PC-9 (cell line): Measurements from ENCODE around the gene SKP1. TPM values are rescaled to one million over a fixed set of nuclear protein-coding genes. Genes with fewer than 3 reads are reported as not detected.

Experiments used
- BruUV-seq: library from RNA; stranded (reverse); fragments of 400-500 nt; replicated peaks from 2 replicates; lab custom pipeline; 2021; lab: Mats Ljungman, UMichigan
- CTCF ChIA-PET: fragments of 300-600 bp; sonication (Branson Sonifier 250); formaldehyde crosslinking; loops from one replicate; lab custom pipeline; 2022; ENCODE audit warnings: antibody characterized with exemption; lab: Charles Lee
- POLR2A ChIA-PET: fragments of 300-600 bp; sonication (Branson Sonifier 250); formaldehyde crosslinking; loops from one replicate; lab custom pipeline; 2022; ENCODE audit warnings: antibody characterized with exemption; ENCODE audit not compliant: unreplicated experiment; lab: Charles Lee
- DNase-seq, 2 experiments: peaks; one replicate each; pipeline versions ENCODE4 v3.0.0 to v3.0.0-alpha.2; 2015 to 2022; ENCODE audit warnings: mixed read lengths in 1 of 2
- H2AFZ ChIP-seq: fragments of 200-600 bp; sonication (generic); 2 replicates; pipeline ENCODE4 v1.8.1; 2017; ENCODE audit warnings: antibody characterized with exemption
- H3F3A ChIP-seq: fragments of 200-600 bp; sonication (generic); 2 replicates; pipeline ENCODE4 v1.8.1; 2017; ENCODE audit warnings: antibody characterized with exemption, mild to moderate bottlenecking, low read depth; ENCODE audit not compliant: insufficient read depth
- H3K27ac ChIP-seq: fragments of 200-600 bp; sonication (generic); 2 replicates; pipeline ENCODE4 v1.6.1; 2016; ENCODE audit warnings: mixed run types
- H3K27me3 ChIP-seq: fragments of 200-600 bp; sonication (generic); 2 replicates; pipeline ENCODE4 v1.6.1; 2016; ENCODE audit warnings: low read depth, mixed run types; ENCODE audit not compliant: insufficient read depth
- H3K36me3 ChIP-seq: fragments of 200-600 bp; sonication (generic); 2 replicates; pipeline ENCODE4 v1.6.1; 2016; ENCODE audit warnings: low read depth, mixed run types
- H3K4me1 ChIP-seq: fragments of 200-600 bp; sonication (generic); replicated peaks from 2 replicates; pipeline ENCODE4 v1.6.1; 2016; ENCODE audit warnings: mixed run types; ENCODE audit not compliant: insufficient read depth
- H3K4me2 ChIP-seq: fragments of 200-600 bp; sonication (generic); 2 replicates; pipeline ENCODE4 v1.6.1; 2017; ENCODE audit warnings: mixed run types
- H3K4me3 ChIP-seq: fragments of 200-600 bp; sonication (generic); 2 replicates; pipeline ENCODE4 v1.6.1; 2016; ENCODE audit warnings: mixed run types
- H3K79me2 ChIP-seq: fragments of 200-600 bp; sonication (generic); 2 replicates; pipeline ENCODE4 v1.6.1; 2017; ENCODE audit warnings: low read depth, mixed run types
- H3K9me2 ChIP-seq: fragments of 200-600 bp; sonication (generic); 2 replicates; pipeline ENCODE4 v1.8.1; 2017; ENCODE audit warnings: mild to moderate bottlenecking; ENCODE audit not compliant: insufficient read depth
- H3K9me3 ChIP-seq: fragments of 200-600 bp; sonication (generic); 2 replicates; pipeline ENCODE4 v1.8.1; 2016; ENCODE audit warnings: low read depth; ENCODE audit not compliant: insufficient read depth
- H4K20me1 ChIP-seq: fragments of 200-600 bp; sonication (generic); 2 replicates; pipeline ENCODE4 v1.8.1; 2017; ENCODE audit not compliant: insufficient read depth
- CTCF ChIP-seq: fragments of 200-600 bp; sonication (generic); conservative IDR thresholded peaks from 2 replicates; pipeline ENCODE4 v1.6.1; 2017; ENCODE audit warnings: mixed run types, antibody characterized with exemption, mild to moderate bottlenecking, moderate library complexity
- EZH2 ChIP-seq: fragments of 200-600 bp; sonication (generic); IDR thresholded peaks from 2 replicates; pipeline ENCODE4 v1.8.0; 2017; ENCODE audit warnings: antibody characterized with exemption, low read depth
- intact Hi-C: fragments of 100-400 bp; cut with micrococcal nuclease; formaldehyde crosslinking; loops from one replicate; pipeline ENCODE4 v1.10.0; 2022; ENCODE audit not compliant: unreplicated experiment
- total RNA-seq: library from RNA; stranded (reverse); gene quantifications from 2 replicates; pipeline ENCODE4 v1.2.3, GENCODE V29; 2021

Gene SKP1
- total RNA-seq, 1 experiment from 2014 or later: 409 TPM

- Histone ChIP-seq H3K27ac (peak overlapping the region; percentile 93), H4K20me1 (peaks cover 52% of the 10 kb centered on the region), H3F3A (peaks cover 43% of the 10 kb centered on the region), H3K79me2 (peaks cover 66% of the 10 kb centered on the region), H3K27me3 (no peaks in the 10 kb centered on the region), H3K9me3 (no peaks in the 10 kb centered on the region), H3K9me2 (no peaks in the 10 kb centered on the region), H2AFZ (no peak overlapping the region), H3K36me3 (peaks cover 25% of the 10 kb centered on the region), H3K4me3 (peak overlapping the region; percentile 93), H3K4me1 (peaks cover 23% of the 10 kb centered on the region), H3K4me2 (peak overlapping the region; percentile 92)
- peak; percentile 8 to 59 for DNase-seq
- no TSS peak for BruUV-seq
- POLR2A ChIA-PET: interaction anchor here (0.6 kb wide), 1 partner anchor 979 kb away, joined by 9 read pairs; no protein-coding TSS in a partner anchor
- TF ChIP-seq CTCF: no peak
- TF ChIP-seq EZH2: no peak
- CTCF ChIA-PET: no interaction called here
- intact Hi-C loops: loop anchor here (5.0 kb wide), 4 partner anchors 52 to 562 kb away; partner anchors contain the start of genes CAMLG and PPP2CA
These were observed 1.6 kb downstream of the SKP1 start for GRCh38 chr5:134174841-134175839.

GRCh38 chr5:134171972-134172371 lies 4.8 kb downstream of the SKP1 start:
- H3K27ac ChIP-seq: no peak overlapping the region
- intact Hi-C loops: no loop called here
- no peak overlapping the region for H3K4me2 ChIP-seq
- no peak for DNase-seq
- ChIA-PET CTCF (interaction anchor here (0.6 kb wide), 1 partner anchor 12 kb away, joined by 3 read pairs; no protein-coding TSS in a partner anchor), POLR2A (interaction anchor here (0.7 kb wide), 1 partner anchor 26 kb away, joined by 11 read pairs; no protein-coding TSS in a partner anchor)
- peaks cover 40% of the 10 kb centered on the region for H3F3A ChIP-seq
- no peak overlapping the region for H2AFZ ChIP-seq
- TF ChIP-seq EZH2 (no peak), CTCF (no peak)
- no peaks in the 10 kb centered on the region for H3K9me3 ChIP-seq
- H3K4me1 ChIP-seq: peaks cover 14% of the 10 kb centered on the region
- peaks cover 71% of the 10 kb centered on the region for H4K20me1 ChIP-seq
- H3K36me3 ChIP-seq: peaks cover 46% of the 10 kb centered on the region
- no TSS peak for BruUV-seq
- no peak overlapping the region for H3K4me3 ChIP-seq
- peaks cover 98% of the 10 kb centered on the region for H3K79me2 ChIP-seq
- H3K9me2 ChIP-seq: no peaks in the 10 kb centered on the region
- no peaks in the 10 kb centered on the region for H3K27me3 ChIP-seq

- H3K9me3 ChIP-seq: peaks cover 4% of the 10 kb centered on the region; the same call in 1 of the 2 replicates
- no peak overlapping the region for H3K4me2 ChIP-seq
- H3K36me3 ChIP-seq: peaks cover 72% of the 10 kb centered on the region
- H3K79me2 ChIP-seq: peaks cover 59% of the 10 kb centered on the region
- no peak for TF ChIP-seq EZH2
- TF ChIP-seq CTCF: no peak
- BruUV-seq: no TSS peak
- H3K27ac ChIP-seq: no peak overlapping the region
- DNase-seq: no peak
- peaks cover 50% of the 10 kb centered on the region for H3F3A ChIP-seq
- no peaks in the 10 kb centered on the region for H3K9me2 ChIP-seq
- no peak overlapping the region for H3K4me3 ChIP-seq
- intact Hi-C loops: no loop called here
- ChIA-PET CTCF (no interaction called here), POLR2A (interaction anchor here (0.6 to 0.7 kb wide), 2 partner anchors 10 to 38 kb away, joined by 3 to 6 read pairs; no protein-coding TSS in a partner anchor)
- no peak overlapping the region for H2AFZ ChIP-seq
- H3K4me1 ChIP-seq: no peaks in the 10 kb centered on the region
- peaks cover 25% of the 10 kb centered on the region for H4K20me1 ChIP-seq
- no peaks in the 10 kb centered on the region for H3K27me3 ChIP-seq
These were observed 14.2 kb downstream of the SKP1 start for GRCh38 chr5:134162592-134162991.
